HG03354 (cell line): ENCODE results near the gene CPD.

Experiments used
- ATAC-seq: cut with Tn5 transposase; IDR thresholded peaks from one replicate; pipeline ENCODE4 v1.9.1; 2021; ENCODE audit warnings: mild to moderate bottlenecking; ENCODE audit not compliant: unreplicated experiment, poor library complexity, severe bottlenecking

The CPD gene

DNA sequence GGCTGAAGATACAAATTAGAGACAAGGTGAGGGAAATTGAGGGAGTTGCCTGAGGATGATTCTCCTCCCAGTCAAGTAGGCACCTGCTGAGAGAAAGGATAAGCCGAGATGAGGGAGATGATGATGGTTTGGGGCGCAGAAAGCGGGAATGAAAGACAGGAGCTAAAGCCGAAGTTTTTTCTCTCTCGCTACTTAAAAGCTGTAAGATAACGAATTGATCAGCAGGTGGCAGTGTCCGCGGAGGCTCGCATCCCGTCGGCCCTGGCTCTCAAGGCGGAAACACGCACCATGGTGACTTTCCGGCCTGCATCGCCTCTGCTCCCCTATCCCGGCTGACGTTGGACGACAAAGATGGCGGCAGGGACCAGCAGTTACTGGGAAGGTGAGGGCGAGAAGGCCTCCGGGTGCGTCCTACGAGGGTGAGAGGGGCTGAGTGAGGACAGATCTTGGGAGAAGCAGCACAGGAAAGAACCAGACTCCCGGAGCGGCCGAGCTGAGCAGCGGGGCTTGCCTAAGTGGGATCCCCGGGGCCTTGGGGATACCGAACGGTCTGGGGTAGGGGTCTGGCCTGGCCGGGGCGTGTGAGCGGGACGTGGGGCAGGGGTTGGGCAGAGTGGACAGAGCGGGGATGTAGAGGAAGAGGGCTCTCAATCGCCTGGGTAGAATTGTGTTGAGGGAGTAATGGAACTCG is 98.5 kb downstream of the CPD start, which contains the start of gene GOSR1:
GOSR1 (plus strand) TSS at position 326 of the 691 bp plus-strand sequence; CDS start at position 352, 26 bp downstream.
- ATAC-seq: peak; percentile 95

GRCh38 chr17:30477774-30478115 is 99.0 kb downstream of the CPD start:
- peak; percentile 16 for ATAC-seq

DNA sequence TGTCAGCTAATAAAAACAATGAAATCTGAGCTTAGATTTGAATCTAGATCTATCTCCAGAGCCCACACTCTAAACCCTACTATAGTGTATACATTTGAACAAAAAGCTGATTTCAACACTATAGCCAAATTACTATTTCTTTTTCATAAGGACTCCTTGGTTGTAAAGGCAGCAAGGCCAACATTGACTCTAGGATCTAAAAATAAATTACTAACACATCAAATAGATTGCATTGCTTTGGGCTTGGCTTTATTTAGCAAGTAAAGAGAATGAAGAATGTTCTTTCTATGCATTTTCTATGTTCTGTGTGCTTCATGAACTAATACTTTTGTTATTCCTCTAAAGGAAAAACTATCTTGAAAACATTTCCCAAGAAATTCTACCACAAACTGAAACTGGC is 103.8 kb downstream of the CPD start:
- ATAC-seq: no peak

GRCh38 chr17:30483159-30483558 is 104.4 kb downstream of the CPD start:
- ATAC-seq: no peak

DNA sequence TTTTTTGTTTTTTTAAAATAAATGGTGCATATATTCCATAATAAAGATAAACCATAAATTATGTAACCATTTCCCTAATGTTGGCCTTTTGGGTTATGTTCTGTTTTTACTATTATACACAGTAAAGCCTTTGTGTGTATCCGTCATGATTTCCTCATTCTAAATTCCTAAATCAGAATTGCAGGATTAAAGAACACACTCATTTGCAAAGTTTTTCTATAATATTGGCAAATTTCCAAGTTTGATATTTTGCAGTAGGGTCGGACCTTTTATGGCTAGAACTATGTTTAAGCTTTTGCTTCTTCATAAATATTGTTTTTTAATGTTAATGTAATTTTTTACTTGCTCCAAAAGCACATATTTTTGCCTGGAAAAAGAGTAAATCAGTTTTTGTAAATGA is 115.1 kb downstream of the CPD start:
- ATAC-seq: no peak

DNA sequence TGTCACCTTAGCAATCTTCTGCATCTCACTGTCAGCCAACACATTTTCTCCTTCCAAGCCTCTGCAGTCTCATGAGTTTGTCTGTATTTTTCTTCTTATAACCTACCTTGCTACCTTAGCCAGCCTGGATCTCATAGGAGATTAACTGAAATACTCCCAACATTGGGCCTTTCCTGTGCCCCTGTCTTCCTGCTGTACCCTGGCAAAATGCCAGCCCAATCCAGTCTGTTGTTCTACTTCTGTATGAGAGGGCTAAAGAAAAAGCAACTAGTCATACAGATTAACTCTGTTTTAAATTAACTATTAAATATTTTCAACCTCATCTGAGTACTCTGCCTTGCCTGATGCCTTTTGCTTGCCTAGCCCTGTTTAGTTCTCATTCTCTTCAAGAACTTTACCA is 116.9 kb downstream of the CPD start:
- no peak for ATAC-seq

DNA sequence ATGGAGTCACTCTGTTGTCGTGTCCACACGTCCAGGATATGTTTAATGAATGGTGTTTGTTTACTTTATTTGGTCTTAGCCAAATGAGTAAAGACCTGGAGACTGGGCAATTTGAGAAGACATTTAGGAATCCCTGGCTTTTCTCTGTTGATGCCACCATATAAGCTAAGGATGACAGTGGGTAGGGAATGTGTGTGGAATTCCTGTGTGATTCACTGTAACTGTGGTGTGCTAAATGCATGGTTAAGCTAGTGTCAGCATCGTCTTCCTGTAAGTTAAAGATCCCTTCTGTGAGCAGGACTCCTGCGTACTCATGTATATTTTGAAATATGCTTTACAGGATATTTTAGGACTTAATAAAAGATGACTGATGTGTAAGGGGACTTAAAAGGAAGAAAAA is 124.8 kb downstream of the CPD start:
- ATAC-seq: no peak

DNA sequence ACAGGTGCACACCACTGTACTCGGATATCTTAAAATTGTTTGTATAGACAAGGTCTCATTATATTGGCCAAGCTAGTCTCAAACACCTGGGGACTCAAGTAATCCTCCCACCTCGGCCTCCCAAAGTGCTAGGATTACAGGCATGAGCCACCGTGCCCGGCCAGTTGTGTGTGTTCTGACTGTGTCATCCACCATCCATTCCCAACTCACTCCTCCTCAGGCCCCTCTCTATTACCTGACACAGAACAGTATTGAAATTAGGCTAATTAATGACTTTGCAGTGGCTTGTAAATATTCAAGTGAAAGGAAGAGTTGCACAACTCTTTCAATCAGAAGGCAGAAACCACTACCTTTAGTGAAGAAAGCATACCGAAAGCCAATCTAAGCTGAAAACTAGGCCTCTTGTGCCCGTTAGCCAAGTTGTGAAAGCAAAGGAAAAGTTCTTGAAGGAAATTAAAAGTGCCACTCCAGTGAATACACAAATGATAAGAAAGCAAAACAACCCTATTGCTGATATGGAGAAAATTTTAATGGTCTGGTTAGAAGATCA is 127.2 kb downstream of the CPD start:
- no peak for ATAC-seq

DNA sequence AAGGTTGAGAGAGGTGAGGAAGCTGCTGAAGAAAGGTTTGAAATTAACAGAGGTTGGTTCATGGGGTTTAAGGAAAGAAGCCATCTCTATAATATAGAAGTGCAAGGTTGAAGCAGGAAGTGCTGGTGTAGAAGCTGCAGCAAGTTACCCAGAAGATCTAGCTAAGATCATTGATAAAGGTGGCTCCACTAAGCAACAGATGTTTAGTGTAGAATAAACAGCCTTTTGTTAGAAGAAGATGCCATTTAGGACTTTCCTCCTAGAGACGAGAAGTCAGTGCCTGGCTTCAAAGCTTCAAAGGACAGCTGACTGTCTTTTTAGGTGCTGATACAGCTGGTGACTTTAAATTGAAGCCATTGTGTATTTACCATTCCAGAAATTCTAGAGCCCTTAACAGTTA is 127.8 kb downstream of the CPD start:
- no peak for ATAC-seq

GRCh38 chr17:30513346-30513745 is 134.6 kb downstream of the CPD start:
- no peak for ATAC-seq

DNA sequence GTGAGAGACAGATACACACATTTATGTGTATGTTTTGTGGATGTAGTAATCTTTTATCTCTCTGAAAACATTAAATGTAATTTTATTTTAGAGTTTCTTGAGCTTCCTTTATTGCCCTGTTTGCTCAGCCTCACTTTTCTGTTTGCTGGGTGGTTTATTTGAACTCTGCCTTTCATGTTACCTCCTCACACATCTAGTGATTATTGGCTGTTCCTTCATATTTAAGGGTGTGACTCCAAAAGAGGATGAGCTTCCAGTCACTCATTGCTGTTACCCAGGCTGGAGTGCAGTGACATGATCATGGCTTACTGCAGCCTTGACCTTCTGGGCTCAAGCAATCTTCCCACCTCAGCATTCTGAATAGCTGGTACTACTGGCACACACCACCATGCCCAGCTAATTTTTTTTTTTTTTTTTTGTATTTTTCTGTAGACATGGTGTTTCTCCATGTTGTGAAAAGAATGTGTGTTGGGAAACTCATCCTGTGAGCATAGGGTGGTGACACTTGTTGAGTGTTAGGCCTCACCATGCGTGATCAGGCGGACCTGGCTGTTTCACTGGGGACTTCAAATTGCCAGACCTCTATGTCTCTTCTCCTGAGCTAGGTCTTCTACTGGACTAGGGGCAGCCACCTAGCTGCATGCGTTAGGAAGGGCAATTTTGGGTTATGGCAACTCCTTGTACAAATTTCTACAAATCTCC is 136.3 kb downstream of the CPD start:
- no peak for ATAC-seq

- ATAC-seq: no peak
These were observed 139.1 kb downstream of the CPD start for GRCh38 chr17:30517786-30518185.

DNA sequence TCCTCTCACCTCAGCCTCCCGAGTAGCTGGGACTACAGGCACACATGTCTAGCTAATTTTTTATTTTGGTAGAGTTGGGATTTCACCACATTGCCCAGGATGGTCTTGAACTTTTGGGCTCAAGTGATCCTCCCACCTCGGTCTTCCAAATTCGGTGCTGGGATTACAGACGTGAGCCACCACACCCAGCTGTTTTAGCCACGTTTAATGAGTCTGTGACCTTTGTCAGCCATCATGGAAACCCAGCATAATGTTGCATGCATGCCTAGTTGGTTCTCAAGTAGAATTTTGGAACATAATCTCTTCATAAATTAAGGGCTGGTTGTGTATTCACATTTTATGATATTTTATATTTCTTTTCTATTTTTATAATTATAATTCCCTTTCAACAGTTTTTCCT is 140.4 kb downstream of the CPD start:
- ATAC-seq: no peak
